OCI-LY7 (cell line): ENCODE results near the gene AMPD1. TPM values are rescaled to one million over a fixed set of nuclear protein-coding genes. Genes with fewer than 3 reads are reported as not detected.

Source experiments
- BruUV-seq: library from RNA; stranded (reverse); fragments of 400-500 nt; replicated peaks from 2 replicates; lab custom pipeline; 2021; lab: Mats Ljungman, UMichigan
- CTCF ChIA-PET: fragments of 300-600 bp; sonication (Branson Sonifier 250); formaldehyde crosslinking; loops from one replicate; lab custom pipeline; 2022; ENCODE audit warnings: antibody characterized with exemption; ENCODE audit not compliant: unreplicated experiment; lab: Charles Lee
- POLR2A ChIA-PET: fragments of 300-600 bp; sonication (Branson Sonifier 250); formaldehyde crosslinking; loops from one replicate; lab custom pipeline; 2022; ENCODE audit warnings: antibody characterized with exemption; lab: Charles Lee
- DNase-seq: peaks from one replicate; pipeline ENCODE4 v3.0.0-alpha.2; 2015; ENCODE audit warnings: low spot score
- H2AFZ ChIP-seq: fragments of 200-600 bp; sonication (generic), shearing (Covaris generic); 2 replicates; pipeline ENCODE4 v1.6.1; 2014; ENCODE audit warnings: mild to moderate bottlenecking, antibody characterized with exemption, low read length, moderate library complexity
- H3K27ac ChIP-seq: fragments of 200-600 bp; sonication (generic); 2 replicates; pipeline ENCODE4 v1.5.1; 2014; ENCODE audit warnings: mixed run types, low read depth, mild to moderate bottlenecking, moderate library complexity, low read length, inconsistent platforms; ENCODE audit not compliant: poor library complexity, severe bottlenecking
- H3K36me3 ChIP-seq: fragments of 200-600 bp; sonication (generic); 2 replicates; pipeline ENCODE4 v1.6.1; 2014; ENCODE audit warnings: mild to moderate bottlenecking, antibody characterized with exemption, low read length, moderate library complexity, mixed read lengths; ENCODE audit not compliant: insufficient read depth
- H3K4me1 ChIP-seq: fragments of 200-600 bp; sonication (generic); 2 replicates; pipeline ENCODE4 v1.5.1; 2014; ENCODE audit warnings: mild to moderate bottlenecking, low read length; ENCODE audit not compliant: insufficient read depth, poor library complexity, severe bottlenecking
- H3K4me2 ChIP-seq: fragments of 200-600 bp; sonication (generic); 2 replicates; pipeline ENCODE4 v1.6.1; 2014; ENCODE audit warnings: mild to moderate bottlenecking, low read length
- H3K4me3 ChIP-seq: fragments of 200-600 bp; sonication (generic); 2 replicates; pipeline ENCODE4 v1.5.1; 2014; ENCODE audit warnings: mild to moderate bottlenecking, low read depth, low read length; ENCODE audit not compliant: poor library complexity, severe bottlenecking
- H3K79me2 ChIP-seq: fragments of 200-600 bp; sonication (generic); 2 replicates; pipeline ENCODE4 v1.6.1; 2016; ENCODE audit warnings: low read depth, mild to moderate bottlenecking, low read length, moderate library complexity, mixed read lengths; ENCODE audit not compliant: insufficient read depth
- H3K9me2 ChIP-seq: fragments of 200-600 bp; sonication (generic); 2 replicates; pipeline ENCODE4 v1.6.1; 2016; ENCODE audit warnings: mild to moderate bottlenecking, low read length, mixed read lengths; ENCODE audit not compliant: insufficient read depth
- H3K9me3 ChIP-seq: fragments of 200-600 bp; sonication (generic); 2 replicates; pipeline ENCODE4 v1.6.1; 2014; ENCODE audit warnings: mild to moderate bottlenecking, mixed run types, low read length, mixed read lengths
- H4K20me1 ChIP-seq: fragments of 200-600 bp; sonication (generic); 2 replicates; pipeline ENCODE4 v1.6.1; 2014; ENCODE audit warnings: mild to moderate bottlenecking, antibody characterized with exemption, low read length, moderate library complexity, mixed read lengths; ENCODE audit not compliant: insufficient read depth
- EZH2phosphoT487 ChIP-seq: fragments of 200-600 bp; sonication (generic); IDR thresholded peaks from 2 replicates; pipeline ENCODE4 v1.6.1; 2018; ENCODE audit warnings: low read depth, borderline replicate concordance, mild to moderate bottlenecking, mixed run types, antibody characterized with exemption, low read length, moderate library complexity, mixed read lengths
- intact Hi-C: fragments of 100-400 bp; cut with micrococcal nuclease; formaldehyde crosslinking; loops from one replicate; pipeline ENCODE4 v1.10.0; 2022; ENCODE audit not compliant: unreplicated experiment
- total RNA-seq, 2 experiments: library from RNA; depleted of rRNA in 1 of 2; stranded (reverse); fragments of >200 nt in 1 of 2; shearing (Covaris generic) in 1 of 2; gene quantifications; 2 replicates each; pipeline ENCODE4 v1.2.3, GENCODE V29; 2014 to 2022
- TF ChIP-seq, protein P1 (sequence below): fragments of 200-600 bp; sonication (generic); conservative IDR thresholded peaks from 2 replicates; pipeline ENCODE4 v1.5.1; 2014; ENCODE audit warnings: mild to moderate bottlenecking, antibody characterized with exemption, low read length, moderate library complexity, mixed read lengths

Gene AMPD1
- total RNA-seq, 2 experiments from 2014 or later: not detected

DNA sequence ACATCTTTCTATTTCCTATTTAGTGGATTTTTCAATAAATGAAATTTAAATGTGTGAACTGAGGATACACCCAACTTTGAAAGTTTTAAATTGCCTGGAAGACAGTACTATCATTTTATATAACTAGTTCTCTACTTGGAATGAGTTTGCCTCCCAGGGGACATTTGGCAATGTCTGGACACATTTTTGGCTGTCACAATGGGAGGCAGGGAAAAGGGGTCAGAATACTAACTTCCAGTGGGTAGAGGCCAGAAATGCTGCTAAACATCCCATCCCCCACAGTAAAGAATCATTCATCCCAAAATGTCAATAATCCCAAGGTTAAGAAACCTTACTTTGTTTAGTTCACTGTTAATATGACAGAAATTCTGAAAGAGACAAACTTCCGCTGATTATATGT is 34.4 kb upstream of the AMPD1 start:
- H3K9me2 ChIP-seq: no peaks in the 10 kb centered on the region
- H3K4me1 ChIP-seq: no peaks in the 10 kb centered on the region
- BruUV-seq: TSS peak; percentile 20
- no peak overlapping the region for H3K4me2 ChIP-seq
- ChIA-PET POLR2A (no interaction called here), CTCF (no interaction called here)
- H4K20me1 ChIP-seq: no peaks in the 10 kb centered on the region; the same call in 1 of the 2 replicates
- intact Hi-C loops: no loop called here
- TF ChIP-seq, protein P1, sequence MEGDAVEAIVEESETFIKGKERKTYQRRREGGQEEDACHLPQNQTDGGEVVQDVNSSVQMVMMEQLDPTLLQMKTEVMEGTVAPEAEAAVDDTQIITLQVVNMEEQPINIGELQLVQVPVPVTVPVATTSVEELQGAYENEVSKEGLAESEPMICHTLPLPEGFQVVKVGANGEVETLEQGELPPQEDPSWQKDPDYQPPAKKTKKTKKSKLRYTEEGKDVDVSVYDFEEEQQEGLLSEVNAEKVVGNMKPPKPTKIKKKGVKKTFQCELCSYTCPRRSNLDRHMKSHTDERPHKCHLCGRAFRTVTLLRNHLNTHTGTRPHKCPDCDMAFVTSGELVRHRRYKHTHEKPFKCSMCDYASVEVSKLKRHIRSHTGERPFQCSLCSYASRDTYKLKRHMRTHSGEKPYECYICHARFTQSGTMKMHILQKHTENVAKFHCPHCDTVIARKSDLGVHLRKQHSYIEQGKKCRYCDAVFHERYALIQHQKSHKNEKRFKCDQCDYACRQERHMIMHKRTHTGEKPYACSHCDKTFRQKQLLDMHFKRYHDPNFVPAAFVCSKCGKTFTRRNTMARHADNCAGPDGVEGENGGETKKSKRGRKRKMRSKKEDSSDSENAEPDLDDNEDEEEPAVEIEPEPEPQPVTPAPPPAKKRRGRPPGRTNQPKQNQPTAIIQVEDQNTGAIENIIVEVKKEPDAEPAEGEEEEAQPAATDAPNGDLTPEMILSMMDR: no peak
- TF ChIP-seq EZH2phosphoT487: no peak
- H3K79me2 ChIP-seq: peaks cover 4% of the 10 kb centered on the region; the same call in 1 of the 2 replicates
- H3K27ac ChIP-seq: no peak overlapping the region
- no peak for DNase-seq
- no peaks in the 10 kb centered on the region for H3K9me3 ChIP-seq
- no peak overlapping the region for H3K4me3 ChIP-seq
- peaks cover 100% of the 10 kb centered on the region for H3K36me3 ChIP-seq
- no peak overlapping the region for H2AFZ ChIP-seq

DNA sequence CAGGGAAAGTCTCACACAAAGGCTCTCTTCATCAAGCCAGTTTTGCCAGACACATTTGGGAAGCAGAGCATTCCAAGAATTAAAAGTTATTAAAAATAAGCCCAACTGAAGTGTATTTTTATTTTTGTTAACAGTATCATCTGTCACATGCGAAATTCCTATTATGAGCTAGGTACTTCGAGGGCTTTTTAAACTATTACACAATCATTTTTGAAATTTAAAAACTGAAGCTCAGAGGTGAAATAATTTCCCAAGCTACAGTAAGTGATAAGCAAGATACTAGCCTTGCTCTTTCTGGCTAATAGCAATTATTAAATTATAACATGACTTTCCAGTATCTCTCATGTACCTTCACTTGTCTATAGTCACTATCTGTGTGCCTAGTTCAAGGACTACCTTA is 33.2 kb upstream of the AMPD1 start:
- H3K36me3 ChIP-seq: peaks cover 100% of the 10 kb centered on the region
- no peaks in the 10 kb centered on the region for H3K9me2 ChIP-seq
- CTCF ChIA-PET: no interaction called here
- no peaks in the 10 kb centered on the region for H3K9me3 ChIP-seq
- H3K4me3 ChIP-seq: no peak overlapping the region
- H3K79me2 ChIP-seq: peaks cover 11% of the 10 kb centered on the region; the same call in 1 of the 2 replicates
- no peak overlapping the region for H3K4me2 ChIP-seq
- no peaks in the 10 kb centered on the region; the same call in 1 of the 2 replicates for H4K20me1 ChIP-seq
- intact Hi-C loops: no loop called here
- POLR2A ChIA-PET: interaction anchor here (0.7 to 2.2 kb wide), 3 partner anchors 16 to 148 kb away, joined by 3 to 8 read pairs (median 3); partner anchors contain the start of gene BCAS2
- H3K4me1 ChIP-seq: no peaks in the 10 kb centered on the region
- no peak for DNase-seq
- no peak overlapping the region for H2AFZ ChIP-seq
- no TSS peak for BruUV-seq
- TF ChIP-seq, protein P1: no peak
- no peak for TF ChIP-seq EZH2phosphoT487
- no peak overlapping the region for H3K27ac ChIP-seq

GRCh38 chr1:114725230-114725629 is 29.9 kb upstream of the AMPD1 start:
- TF ChIP-seq, protein P1: no peak
- no peak for TF ChIP-seq EZH2phosphoT487
- H3K4me3 ChIP-seq: no peak overlapping the region
- no peaks in the 10 kb centered on the region for H3K9me2 ChIP-seq
- peaks cover 100% of the 10 kb centered on the region for H3K36me3 ChIP-seq
- peaks cover 8% of the 10 kb centered on the region; the same call in 1 of the 2 replicates for H3K79me2 ChIP-seq
- no TSS peak for BruUV-seq
- no peaks in the 10 kb centered on the region; the same call in 1 of the 2 replicates for H4K20me1 ChIP-seq
- POLR2A ChIA-PET: no interaction called here
- CTCF ChIA-PET: no interaction called here
- intact Hi-C loops: no loop called here
- H3K4me2 ChIP-seq: no peak overlapping the region
- H3K4me1 ChIP-seq: no peaks in the 10 kb centered on the region
- no peaks in the 10 kb centered on the region for H3K9me3 ChIP-seq
- H2AFZ ChIP-seq: no peak overlapping the region
- no peak for DNase-seq
- H3K27ac ChIP-seq: no peak overlapping the region
